Ishikawa (cell line): Measurements from ENCODE around the gene PTPRN2.

ENCODE experiments used
- NFIC ChIP-seq: IDR thresholded peaks from 2 replicates; pipeline ENCODE4 v1.6.1; 2012
- TCF12 ChIP-seq: IDR thresholded peaks from 2 replicates; pipeline ENCODE4 v1.6.1; 2012; ENCODE audit warnings: low read depth

DNA sequence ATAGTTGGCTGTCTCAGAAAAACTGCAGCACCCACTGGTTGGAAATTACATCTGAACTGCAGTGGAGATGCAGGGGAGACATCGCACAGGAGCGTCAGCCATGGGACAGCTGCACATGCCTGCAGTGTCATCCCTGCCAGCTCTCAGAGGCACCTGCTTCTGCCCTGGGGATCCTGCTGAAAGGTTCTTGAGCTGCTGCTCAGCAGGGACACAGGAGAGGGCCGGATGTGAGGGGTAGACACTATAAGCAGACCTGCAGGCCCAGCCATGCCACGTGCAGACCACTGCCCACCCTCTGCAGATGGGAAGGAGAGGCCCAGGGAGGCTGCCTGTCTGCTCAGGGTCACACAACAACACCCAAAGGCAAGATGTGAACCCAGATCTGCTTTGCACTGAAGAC lies 649.4 kb downstream of the PTPRN2 start:
- TF ChIP-seq NFIC (no peak), TCF12 (no peak)
